Fibroblast of pulmonary artery (primary cell): ENCODE measurements around the gene LRRK1.

Experiments used
- DNase-seq: peaks from one replicate; pipeline ENCODE4 v3.0.0-alpha.2; 2010; ENCODE audit warnings: low read depth
- H3K4me3 ChIP-seq: replicated peaks from 2 replicates; pipeline ENCODE4 v1.5.1; 2011; ENCODE audit warnings: low read depth, mild to moderate bottlenecking, control low read depth, low read length, moderate library complexity
- CTCF ChIP-seq: IDR thresholded peaks from 2 replicates; pipeline ENCODE4 v1.5.1; 2011; ENCODE audit warnings: mild to moderate bottlenecking, control low read depth, low read length, inconsistent platforms; ENCODE audit errors: missing control alignments

The LRRK1 gene

GRCh38 chr15:101036189-101036588 is 117.0 kb downstream of the LRRK1 start:
- TF ChIP-seq CTCF: no peak
- no peak for DNase-seq
- no peak overlapping the region for H3K4me3 ChIP-seq

GRCh38 chr15:101037090-101037830 is 118.1 kb downstream of the LRRK1 start:
- no peak overlapping the region for H3K4me3 ChIP-seq
- no peak for DNase-seq
- TF ChIP-seq CTCF: no peak

- no peak overlapping the region for H3K4me3 ChIP-seq
- TF ChIP-seq CTCF: no peak
- DNase-seq: no peak
Measured at GRCh38 chr15:101038327-101039003, 119.3 kb downstream of the LRRK1 start.

GRCh38 chr15:101039461-101039860 is 120.3 kb downstream of the LRRK1 start:
- DNase-seq: peak; percentile 95
- no peak for TF ChIP-seq CTCF
- no peak overlapping the region for H3K4me3 ChIP-seq

- no peak for TF ChIP-seq CTCF
- DNase-seq: no peak
- no peak overlapping the region for H3K4me3 ChIP-seq
Measured at GRCh38 chr15:101042320-101042719, 123.2 kb downstream of the LRRK1 start.

GRCh38 chr15:101043011-101043410 is 123.9 kb downstream of the LRRK1 start:
- no peak for DNase-seq
- TF ChIP-seq CTCF: no peak
- no peak overlapping the region for H3K4me3 ChIP-seq
